ENCODE results near the gene IL33. TPM values are rescaled to one million over a fixed set of nuclear protein-coding genes. Genes with fewer than 3 reads are reported as not detected.

IL33 gene
- total RNA-seq, 1 donor from 2014 or later, result not detected

DNA sequence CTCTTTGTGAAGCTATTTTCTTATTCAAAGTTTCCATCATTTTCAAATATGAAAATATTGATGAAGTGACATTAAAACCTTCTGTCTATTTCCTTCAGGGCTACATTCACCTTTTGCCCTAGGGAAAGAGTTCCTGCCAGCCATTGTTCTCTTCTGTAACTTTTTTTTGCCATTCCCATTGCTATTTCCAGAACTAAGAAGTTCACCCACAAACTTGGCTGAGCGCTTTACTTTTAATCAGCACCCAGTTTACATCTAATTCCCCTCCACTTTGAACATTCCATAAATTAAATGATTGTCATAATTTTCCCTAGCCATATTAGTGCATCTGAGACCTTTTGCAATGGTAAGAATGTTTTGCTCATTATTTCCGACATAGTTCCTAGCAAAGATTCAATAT lies 4.4 kb downstream of the IL33 start:
- Mint-ChIP-seq H3K36me3 (ENCODE audit: unreplicated experiment) (no peaks in the 10 kb centered on the region), H3K27me3 (ENCODE audit: unreplicated experiment) (peaks cover 33% of the 10 kb centered on the region), H3K4me3 (ENCODE audit: unreplicated experiment) (no peak overlapping the region), H3K9me3 (ENCODE audit: unreplicated experiment) (no peaks in the 10 kb centered on the region), H3K4me1 (ENCODE audit: unreplicated experiment) (no peaks in the 10 kb centered on the region), H3K27ac (ENCODE audit: unreplicated experiment) (no peak overlapping the region)
- no peak for TF ChIP-seq CTCF (IDR thresholded peaks at IDR 0.05)
- DNase-seq (ENCODE audit: extremely low spot score, unreplicated experiment), result no peak

DNA sequence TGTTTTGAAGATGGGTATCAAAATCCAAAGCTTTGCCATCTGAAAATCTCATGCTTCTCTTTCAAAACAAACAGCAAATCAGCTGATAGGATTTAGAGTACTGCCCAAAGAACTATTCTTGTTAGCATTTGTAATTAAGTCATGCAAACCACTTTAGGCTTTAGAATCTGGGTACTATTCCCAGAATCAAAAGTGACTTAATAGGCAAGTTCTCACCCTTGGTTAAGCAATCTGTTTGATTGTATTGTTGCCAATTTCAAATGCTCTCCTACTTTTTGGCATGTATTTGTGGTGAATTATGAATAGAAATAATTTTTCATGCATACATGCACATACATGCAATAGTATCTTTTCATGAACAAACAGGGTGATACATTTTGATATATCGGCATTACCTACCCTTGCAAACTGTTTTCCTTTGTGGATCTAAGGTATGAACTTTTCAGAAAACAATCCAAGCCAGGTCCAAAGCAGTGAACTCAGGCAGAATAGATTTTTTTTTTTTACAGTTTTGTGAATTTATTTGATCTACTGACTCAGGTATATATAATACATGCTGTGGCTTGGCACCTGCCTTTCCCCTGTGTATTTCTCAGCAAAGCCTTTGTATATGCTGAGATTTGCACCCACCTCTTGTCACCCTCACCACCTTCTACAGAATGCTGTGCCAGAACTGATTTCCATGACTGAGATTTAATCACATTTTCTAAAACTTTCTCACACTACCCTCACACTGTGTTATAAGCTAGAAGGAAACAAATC lies 9.0 kb downstream of the IL33 start:
- Mint-ChIP-seq H3K27me3 (ENCODE audit: unreplicated experiment) (peaks cover 23% of the 10 kb centered on the region), H3K9me3 (ENCODE audit: unreplicated experiment) (no peaks in the 10 kb centered on the region), H3K4me3 (ENCODE audit: unreplicated experiment) (no peak overlapping the region), H3K27ac (ENCODE audit: unreplicated experiment) (no peak overlapping the region), H3K4me1 (ENCODE audit: unreplicated experiment) (no peaks in the 10 kb centered on the region), H3K36me3 (ENCODE audit: unreplicated experiment) (no peaks in the 10 kb centered on the region)
- no peak for TF ChIP-seq CTCF (IDR thresholded peaks at IDR 0.05)
- DNase-seq (ENCODE audit: extremely low spot score, unreplicated experiment), result no peak

DNA sequence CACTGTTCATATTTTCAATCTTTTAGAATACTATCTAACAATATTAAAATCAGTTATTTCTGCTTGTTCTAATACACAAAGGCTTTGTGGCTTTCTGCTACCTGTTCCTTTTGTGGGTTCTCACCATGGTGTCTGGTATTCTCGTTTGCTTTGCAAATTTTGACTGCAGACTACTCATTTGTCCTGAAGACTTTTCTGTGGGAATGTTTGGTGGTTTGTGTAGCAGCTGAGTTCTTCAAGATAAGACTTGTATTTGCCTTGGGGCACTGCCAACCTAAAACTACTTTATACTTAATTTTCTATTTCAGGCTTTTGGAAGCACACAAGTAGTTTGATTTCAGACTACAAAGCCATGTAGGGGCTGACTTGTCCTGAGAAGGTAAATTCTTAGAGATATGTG lies 11.1 kb downstream of the IL33 start:
- Mint-ChIP-seq H3K4me3 (ENCODE audit: unreplicated experiment) (no peak overlapping the region), H3K9me3 (ENCODE audit: unreplicated experiment) (no peaks in the 10 kb centered on the region), H3K4me1 (ENCODE audit: unreplicated experiment) (no peaks in the 10 kb centered on the region), H3K27me3 (ENCODE audit: unreplicated experiment) (peaks cover 17% of the 10 kb centered on the region), H3K36me3 (ENCODE audit: unreplicated experiment) (no peaks in the 10 kb centered on the region), H3K27ac (ENCODE audit: unreplicated experiment) (no peak overlapping the region)
- no peak for DNase-seq (ENCODE audit: extremely low spot score, unreplicated experiment)
- no peak for TF ChIP-seq CTCF (IDR thresholded peaks at IDR 0.05)

GRCh38 chr9:6229186-6229585 lies 13.6 kb downstream of the IL33 start:
- H3K27ac Mint-ChIP-seq (ENCODE audit: unreplicated experiment), result no peak overlapping the region
- H3K4me1 Mint-ChIP-seq (ENCODE audit: unreplicated experiment), result no peaks in the 10 kb centered on the region
- DNase-seq (ENCODE audit: extremely low spot score, unreplicated experiment), result no peak
- TF ChIP-seq CTCF (IDR thresholded peaks at IDR 0.05), result no peak
- H3K4me3 Mint-ChIP-seq (ENCODE audit: unreplicated experiment), result no peak overlapping the region
- H3K27me3 Mint-ChIP-seq (ENCODE audit: unreplicated experiment), result peaks cover 12% of the 10 kb centered on the region
- no peaks in the 10 kb centered on the region for H3K36me3 Mint-ChIP-seq (ENCODE audit: unreplicated experiment)
- H3K9me3 Mint-ChIP-seq (ENCODE audit: unreplicated experiment), result no peaks in the 10 kb centered on the region

GRCh38 chr9:6229619-6230018 lies 14.0 kb downstream of the IL33 start:
- H3K4me1 Mint-ChIP-seq (ENCODE audit: unreplicated experiment), result no peaks in the 10 kb centered on the region
- H3K27ac Mint-ChIP-seq (ENCODE audit: unreplicated experiment), result no peak overlapping the region
- H3K9me3 Mint-ChIP-seq (ENCODE audit: unreplicated experiment), result no peaks in the 10 kb centered on the region
- TF ChIP-seq CTCF (IDR thresholded peaks at IDR 0.05), result no peak
- H3K4me3 Mint-ChIP-seq (ENCODE audit: unreplicated experiment), result no peak overlapping the region
- H3K27me3 Mint-ChIP-seq (ENCODE audit: unreplicated experiment), result peaks cover 10% of the 10 kb centered on the region
- DNase-seq (ENCODE audit: extremely low spot score, unreplicated experiment), result no peak
- H3K36me3 Mint-ChIP-seq (ENCODE audit: unreplicated experiment), result no peaks in the 10 kb centered on the region

All from osteocyte (in vitro differentiated cells).